ENCODE results near the gene SEC31A.
A peak's percentile ranks its signal among the peaks of the same experiment; 100 is the strongest.
"Not testable (repeated sequence)": the region's sequence is repeated elsewhere in the genome, so short reads cannot be mapped to it uniquely, and the experiment has no call there.

The SEC31A gene

GRCh38 chr4:82896755-82897154 is 5.8 kb upstream of the SEC31A start:
- no peak for DNase-seq

GRCh38 chr4:82893942-82894341 is 3.0 kb upstream of the SEC31A start:
- DNase-seq: no peak

- DNase-seq: no peak
Observed at GRCh38 chr4:82892467-82892802, 1.5 kb upstream of the SEC31A start.

GRCh38 chr4:82891707-82892466 is 934 bp upstream of the SEC31A start:
- DNase-seq: no peak

GRCh38 chr4:82890528-82890900 is 439 bp downstream of the SEC31A start:
- DNase-seq: peak; percentile 56

- DNase-seq: no peak
Observed at GRCh38 chr4:82889287-82889686, 1.7 kb downstream of the SEC31A start.

GRCh38 chr4:82886147-82886942 is 4.6 kb downstream of the SEC31A start:
- DNase-seq: no peak

GRCh38 chr4:82885410-82885809 is 5.5 kb downstream of the SEC31A start:
- DNase-seq: no peak

- no peak for DNase-seq
Observed at GRCh38 chr4:82868572-82868971, 22.4 kb downstream of the SEC31A start.

GRCh38 chr4:82866706-82867385 is 24.1 kb downstream of the SEC31A start:
- no peak for DNase-seq

GRCh38 chr4:82866033-82866432 is 24.9 kb downstream of the SEC31A start:
- DNase-seq: not testable (repeated sequence)

- DNase-seq: no peak
Observed at GRCh38 chr4:82865592-82865991, 25.4 kb downstream of the SEC31A start.

- no peak for DNase-seq
Observed at GRCh38 chr4:82864336-82864979, 26.5 kb downstream of the SEC31A start.

GRCh38 chr4:82861529-82861928 is 29.4 kb downstream of the SEC31A start:
- DNase-seq: no peak

- DNase-seq: not testable (repeated sequence)
Observed at GRCh38 chr4:82860487-82860886, 30.5 kb downstream of the SEC31A start.

- no peak for DNase-seq
Observed at GRCh38 chr4:82852751-82853285, 38.1 kb downstream of the SEC31A start.

GRCh38 chr4:82851885-82852750 is 38.8 kb downstream of the SEC31A start:
- DNase-seq: no peak

- no peak for DNase-seq
Observed at GRCh38 chr4:82851318-82851717, 39.6 kb downstream of the SEC31A start.

GRCh38 chr4:82850684-82851083 is 40.3 kb downstream of the SEC31A start:
- no peak for DNase-seq

GRCh38 chr4:82848706-82849105 is 42.2 kb downstream of the SEC31A start:
- DNase-seq: no peak

GRCh38 chr4:82842593-82842992 is 48.4 kb downstream of the SEC31A start:
- no peak for DNase-seq

GRCh38 chr4:82839624-82840023 is 51.3 kb downstream of the SEC31A start:
- DNase-seq: no peak
